HG03064 (cell line): ENCODE data around the gene STAG2.
"Not testable (repeated sequence)": the region's sequence is repeated elsewhere in the genome, so short reads cannot be mapped to it uniquely, and the experiment has no call there.

Experiments
- ATAC-seq: cut with Tn5 transposase; IDR thresholded peaks from one replicate; pipeline ENCODE4 v1.9.1; 2021; ENCODE audit warnings: low read depth; ENCODE audit not compliant: unreplicated experiment

The STAG2 gene

DNA sequence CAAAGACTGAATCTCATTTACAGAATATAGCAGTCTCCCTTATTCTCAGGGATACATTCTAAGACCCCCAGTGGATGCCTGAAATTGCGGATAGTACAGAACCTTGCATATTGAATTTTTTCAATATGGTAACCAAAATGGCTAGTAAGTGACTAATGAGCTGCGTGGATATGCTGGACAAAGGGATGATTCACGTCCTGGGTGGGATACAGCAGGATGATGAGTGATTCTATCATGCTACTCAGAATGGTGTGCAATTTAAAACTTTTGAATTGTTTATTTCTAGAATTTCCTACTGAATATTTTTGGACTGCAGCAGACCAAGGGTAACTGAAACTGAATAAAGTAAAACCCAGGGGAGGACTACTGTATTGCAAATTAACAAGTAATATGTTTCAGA lies 66.7 kb downstream of the STAG2 start:
- ATAC-seq: no peak

- no peak for ATAC-seq
Measured at GRCh38 chrX:124030520-124030919, 69.0 kb downstream of the STAG2 start.

GRCh38 chrX:124033821-124034220 lies 72.3 kb downstream of the STAG2 start:
- ATAC-seq: no peak

DNA sequence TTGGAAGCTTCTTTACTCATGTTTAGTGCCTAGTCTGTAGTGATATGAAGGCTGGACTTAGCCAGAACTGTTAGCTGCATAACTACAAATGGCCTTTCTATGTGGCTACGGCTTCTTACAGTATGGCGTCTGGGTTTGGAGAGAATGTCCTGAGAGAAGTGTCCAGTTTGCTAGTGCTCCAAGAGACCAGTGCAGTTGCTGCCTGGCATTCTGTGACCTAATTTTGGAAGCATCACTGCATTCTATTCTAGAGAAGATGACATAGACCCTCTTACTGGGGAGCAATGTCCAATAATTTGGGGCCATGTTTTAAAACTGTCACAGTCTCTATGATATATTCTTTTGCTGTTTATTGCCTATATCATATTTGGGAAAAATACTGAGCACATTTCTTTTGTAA lies 74.2 kb downstream of the STAG2 start:
- no peak for ATAC-seq

DNA sequence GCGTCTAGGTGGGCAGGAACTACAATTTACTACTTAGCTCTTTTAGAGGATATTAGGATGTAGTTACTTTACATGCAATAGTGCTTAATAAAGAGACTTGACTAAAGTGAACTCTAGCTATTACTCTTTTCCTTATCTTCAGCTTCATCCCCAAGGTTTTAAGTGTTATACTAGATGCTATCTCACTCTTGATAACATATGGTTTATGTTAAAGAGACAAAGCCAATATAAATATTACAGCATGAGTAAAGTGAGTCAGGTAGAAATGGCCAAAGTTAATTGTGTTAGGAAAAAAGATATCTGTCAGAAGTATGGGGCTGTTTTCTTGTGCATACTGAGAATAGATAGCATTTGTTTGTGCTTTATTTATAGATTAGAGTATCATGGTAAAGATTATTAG lies 80.5 kb downstream of the STAG2 start:
- ATAC-seq: no peak

GRCh38 chrX:124045109-124045508 lies 83.6 kb downstream of the STAG2 start:
- ATAC-seq: no peak

DNA sequence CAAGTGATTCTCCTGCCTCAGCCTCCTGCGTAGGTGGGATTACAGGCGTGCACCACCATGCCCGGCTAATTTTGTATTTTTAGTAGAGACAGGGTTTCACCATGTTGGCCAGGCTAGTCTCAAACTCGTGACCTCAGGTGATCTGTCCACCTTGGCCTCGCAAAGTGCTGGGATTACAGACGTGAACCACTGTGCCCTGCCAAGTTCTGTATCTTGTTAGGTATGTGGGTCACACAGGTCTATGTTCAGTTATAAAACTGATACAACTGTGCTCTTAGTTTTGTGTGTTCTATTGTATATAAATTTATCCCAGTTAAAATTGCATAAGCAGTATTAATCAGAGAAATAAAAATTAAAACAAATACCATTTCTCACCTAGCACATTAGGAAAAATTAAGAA lies 122.9 kb downstream of the STAG2 start:
- not testable (repeated sequence) for ATAC-seq

DNA sequence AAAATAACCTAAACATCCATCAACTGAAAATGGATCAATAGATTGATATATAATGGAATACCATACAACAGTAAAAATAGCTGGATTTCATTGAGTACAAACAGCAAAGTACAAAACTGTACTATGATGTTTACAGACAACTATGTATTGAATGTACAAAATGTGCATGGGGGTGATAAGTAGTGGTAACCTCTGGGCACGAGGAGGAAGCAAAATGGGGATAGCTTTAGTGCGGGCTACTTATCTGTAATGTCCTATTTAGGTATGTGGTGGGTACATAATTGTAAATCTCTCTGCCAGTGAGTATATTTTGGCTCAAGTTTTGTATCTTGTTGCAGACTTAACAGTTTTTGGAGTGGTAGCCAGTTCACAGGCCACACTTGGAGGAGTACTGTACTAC lies 123.6 kb downstream of the STAG2 start:
- ATAC-seq: no peak

- ATAC-seq: no peak
Measured at GRCh38 chrX:124086411-124086810, 124.9 kb downstream of the STAG2 start.

DNA sequence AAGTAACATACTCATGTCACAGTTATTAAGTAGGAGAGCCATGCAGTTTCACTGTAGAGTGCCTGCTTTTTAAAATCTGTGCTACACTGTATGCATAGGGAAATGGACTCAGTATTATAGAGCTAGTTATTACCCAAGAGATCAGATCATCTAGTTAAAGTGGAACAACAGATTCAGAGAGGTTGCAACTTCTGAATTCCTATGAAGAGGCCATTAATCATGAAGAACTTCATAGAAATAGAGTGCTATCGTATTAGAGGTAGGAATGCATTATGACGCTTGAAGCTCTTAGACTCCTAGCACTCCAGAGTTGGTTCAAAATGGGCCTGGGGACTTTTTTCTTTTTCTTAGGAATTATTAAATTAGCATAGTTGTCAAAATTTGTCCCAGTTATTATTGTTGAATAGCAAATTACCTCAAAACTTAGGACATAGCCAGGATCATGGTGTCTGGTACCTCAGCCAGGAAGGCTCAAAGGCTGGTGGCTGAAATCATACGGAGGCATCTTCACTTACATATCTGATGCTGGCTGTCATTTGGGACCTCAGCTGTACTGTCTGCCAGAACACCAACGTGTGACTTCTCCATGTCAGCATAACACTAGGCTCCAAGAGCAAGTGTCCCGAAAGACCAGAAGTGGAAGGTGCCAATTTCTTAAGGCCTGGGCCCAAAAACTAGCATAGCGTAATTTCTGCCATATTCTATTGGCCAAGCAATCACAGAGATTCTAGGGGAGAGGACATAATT lies 125.7 kb downstream of the STAG2 start:
- no peak for ATAC-seq

DNA sequence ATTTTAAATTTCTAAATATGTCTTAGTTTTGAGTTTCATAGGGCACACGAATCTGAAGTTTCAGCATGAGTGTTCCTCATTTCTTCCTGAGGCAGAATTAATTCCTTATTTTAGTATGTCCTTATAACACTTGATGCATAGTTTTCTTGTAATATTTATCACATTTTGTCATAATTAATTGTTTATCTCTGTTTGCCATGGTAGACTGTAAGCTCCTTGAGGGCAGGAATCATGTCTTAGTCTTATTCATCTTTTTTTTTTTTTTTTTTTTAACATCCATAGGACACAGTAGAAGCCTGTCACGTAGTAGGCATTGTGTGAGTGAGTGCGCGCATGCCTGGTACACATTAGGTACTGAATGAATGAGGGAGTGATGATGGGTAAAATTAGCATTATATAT lies 131.7 kb downstream of the STAG2 start:
- no peak for ATAC-seq

DNA sequence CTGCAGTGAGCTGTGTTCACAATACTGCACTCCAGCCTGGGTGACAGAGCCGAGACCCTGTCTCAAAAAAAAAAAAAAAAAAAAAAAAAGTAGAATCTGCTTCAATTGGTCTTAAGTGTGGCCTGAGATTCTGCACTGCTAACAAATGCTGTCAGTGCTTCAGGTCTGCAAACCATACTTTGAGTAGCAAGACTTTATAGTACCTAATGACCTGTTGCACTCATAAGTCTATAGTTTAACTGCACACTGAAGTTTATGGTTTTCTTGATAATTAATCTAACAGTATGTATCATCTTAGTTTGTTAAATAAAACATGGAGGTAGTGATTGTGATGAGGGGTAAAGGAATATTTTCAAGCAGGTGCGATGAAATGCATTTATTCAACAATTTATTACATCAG lies 135.6 kb downstream of the STAG2 start:
- ATAC-seq: no peak

DNA sequence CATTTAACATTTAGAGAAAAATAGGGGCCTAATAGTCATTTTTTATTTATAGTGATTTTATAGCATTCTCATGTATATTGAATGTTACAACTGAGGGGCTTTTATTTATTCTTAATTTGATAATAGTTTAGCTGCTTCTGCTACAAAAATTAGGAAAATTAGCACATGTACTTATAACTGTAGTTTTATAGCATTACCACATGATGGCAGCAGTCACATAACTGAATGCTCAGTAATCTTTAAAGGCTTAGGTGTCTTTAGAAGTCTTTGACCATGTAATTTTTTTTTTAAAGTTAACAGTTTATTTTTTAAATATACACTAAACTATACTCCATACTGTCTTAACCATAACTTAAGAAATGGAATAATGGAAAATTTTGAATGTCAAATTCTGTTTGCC lies 136.6 kb downstream of the STAG2 start:
- no peak for ATAC-seq

DNA sequence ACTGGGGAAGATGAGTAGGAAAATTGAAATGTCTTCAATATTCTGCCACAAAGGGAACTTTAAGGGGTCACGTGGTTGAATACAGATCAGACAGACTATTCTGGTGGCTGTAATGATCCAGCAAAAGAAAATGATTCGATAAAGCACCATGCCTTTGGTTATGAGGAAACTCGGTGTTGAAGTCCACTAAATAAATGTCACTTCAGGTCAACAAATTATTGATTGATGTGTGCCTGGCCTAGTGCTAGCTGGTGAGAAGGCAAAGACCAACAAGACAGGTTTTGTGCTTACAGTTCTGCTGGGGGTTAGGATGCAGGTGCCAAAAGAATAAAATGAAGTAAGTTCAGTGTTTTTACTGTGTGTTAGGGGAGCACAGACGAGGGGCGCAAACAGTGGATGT lies 142.5 kb downstream of the STAG2 start:
- ATAC-seq: no peak

GRCh38 chrX:124104512-124104911 lies 143.0 kb downstream of the STAG2 start:
- ATAC-seq: not testable (repeated sequence)

DNA sequence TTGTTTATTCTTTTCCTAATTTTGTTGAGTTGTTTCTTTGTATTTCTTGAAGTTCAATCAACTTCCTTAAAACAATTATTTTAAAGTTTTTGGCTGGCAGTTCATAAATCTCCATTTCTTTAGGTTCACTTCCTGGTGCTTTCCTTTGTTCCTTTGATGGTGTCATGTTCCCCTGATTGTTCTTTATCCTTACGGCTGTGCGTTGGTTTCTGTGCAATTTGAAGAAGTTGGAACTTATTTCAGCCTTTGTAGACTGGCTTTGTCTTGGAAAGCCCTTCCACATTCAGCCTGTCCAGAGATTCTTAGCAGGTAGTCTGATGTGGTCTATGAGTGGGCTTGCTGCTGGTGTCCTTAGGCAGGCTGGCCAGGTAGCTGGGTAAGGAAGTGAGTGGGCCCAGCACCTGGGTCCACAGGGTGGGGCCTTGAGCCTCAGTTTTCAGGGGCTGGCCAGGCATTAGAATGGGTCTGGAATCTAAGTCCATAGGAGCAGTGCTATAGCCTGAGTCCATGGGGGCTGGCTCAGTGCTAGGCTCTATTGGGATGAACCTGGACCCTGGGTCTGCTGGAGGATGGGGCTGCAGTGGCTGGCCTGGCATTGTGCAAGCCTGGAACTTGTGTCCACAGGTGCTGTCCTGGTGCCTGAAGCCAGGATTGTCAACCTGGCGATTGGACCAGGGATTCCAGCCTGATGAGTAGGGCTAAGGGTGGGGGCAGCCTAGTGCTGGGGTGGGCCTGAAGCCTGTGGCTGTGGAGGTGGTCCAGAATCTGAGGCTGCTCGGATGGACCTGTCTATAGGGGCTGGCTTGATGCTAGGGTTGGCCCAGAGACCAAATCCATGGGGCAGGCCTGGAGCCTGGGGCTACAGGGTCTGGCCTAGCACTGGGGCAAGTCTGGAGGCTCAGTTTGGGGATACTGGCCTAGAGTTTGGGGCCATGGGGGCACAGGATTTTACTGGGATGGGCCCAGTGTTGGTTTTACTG lies 152.4 kb downstream of the STAG2 start:
- ATAC-seq: no peak

- ATAC-seq: no peak
Measured at GRCh38 chrX:124117325-124117724, 155.8 kb downstream of the STAG2 start.

DNA sequence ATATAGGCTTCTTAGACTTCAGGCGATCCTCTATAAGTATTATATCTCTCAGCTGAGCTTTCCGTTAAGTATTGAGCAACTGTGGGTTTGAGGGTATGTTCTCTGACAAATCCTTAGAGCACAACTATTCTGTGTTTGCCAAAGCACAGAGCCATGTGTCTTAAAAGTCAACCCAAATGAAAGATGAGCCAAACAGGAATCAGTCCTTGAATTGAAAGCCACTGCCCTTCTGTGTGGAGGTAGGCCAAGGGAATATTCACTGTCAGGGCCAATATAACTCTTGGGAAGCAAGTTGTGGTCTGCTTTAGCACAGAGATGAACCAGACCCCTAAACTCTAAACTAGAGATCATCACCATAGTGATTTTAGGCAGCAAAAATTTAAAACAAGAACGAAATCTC lies 164.0 kb downstream of the STAG2 start:
- ATAC-seq: no peak

- no peak for ATAC-seq
Measured at GRCh38 chrX:124127496-124127895, 166.0 kb downstream of the STAG2 start.

DNA sequence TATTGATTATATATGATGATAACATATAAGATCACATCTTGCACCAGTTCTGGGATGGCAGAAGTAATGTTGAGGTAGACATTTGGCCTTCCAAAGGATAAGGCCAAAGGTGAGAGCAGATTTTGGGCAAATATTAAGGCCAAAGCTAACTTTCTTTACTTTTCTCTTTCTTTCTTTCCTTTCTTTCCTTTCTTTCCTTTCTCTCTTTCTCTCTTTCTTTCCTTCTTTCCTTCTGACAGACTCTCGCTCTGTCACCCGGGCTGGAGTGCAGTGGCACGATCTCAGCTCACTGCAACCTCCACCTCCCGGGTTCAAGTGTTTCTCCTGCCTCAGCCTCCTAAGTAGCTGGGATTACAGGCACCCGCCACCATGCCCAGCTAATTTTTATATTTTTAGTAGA lies 170.9 kb downstream of the STAG2 start:
- ATAC-seq: not testable (repeated sequence)

DNA sequence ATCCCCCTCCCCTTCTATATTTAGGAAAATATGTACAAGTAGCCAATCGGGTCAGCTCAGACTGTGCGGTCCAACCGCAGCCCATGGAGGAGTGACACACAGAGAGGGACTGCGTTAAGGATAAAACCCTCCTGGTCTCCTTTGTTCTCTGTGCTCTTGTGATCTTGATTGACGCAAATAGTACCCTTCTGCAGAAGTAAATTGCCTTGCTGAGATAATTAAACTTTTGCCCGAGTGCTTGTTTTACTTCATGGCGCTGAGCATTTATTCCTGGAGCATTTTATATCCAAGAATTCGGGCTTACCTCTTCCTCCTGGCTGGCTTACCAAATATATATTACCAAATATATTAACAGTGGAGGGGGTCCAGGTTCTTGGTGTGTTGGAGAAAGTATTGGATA lies 184.2 kb downstream of the STAG2 start:
- no peak for ATAC-seq

- no peak for ATAC-seq
Measured at GRCh38 chrX:124151195-124151594, 189.7 kb downstream of the STAG2 start.
